ENCODE measurements around the gene FBXL17.
A peak's percentile ranks its signal among the peaks of the same experiment; 100 is the strongest.
"Not testable (repeated sequence)": the region's sequence is repeated elsewhere in the genome, so short reads cannot be mapped to it uniquely, and the experiment has no call there.

FBXL17 gene

GRCh38 chr5:108381954-108382783, at the start of gene FBXL17:
TSS of gene FBXL17 (minus strand) at chr5:108382098.
- peak; percentile 92 for DNase-seq

DNA sequence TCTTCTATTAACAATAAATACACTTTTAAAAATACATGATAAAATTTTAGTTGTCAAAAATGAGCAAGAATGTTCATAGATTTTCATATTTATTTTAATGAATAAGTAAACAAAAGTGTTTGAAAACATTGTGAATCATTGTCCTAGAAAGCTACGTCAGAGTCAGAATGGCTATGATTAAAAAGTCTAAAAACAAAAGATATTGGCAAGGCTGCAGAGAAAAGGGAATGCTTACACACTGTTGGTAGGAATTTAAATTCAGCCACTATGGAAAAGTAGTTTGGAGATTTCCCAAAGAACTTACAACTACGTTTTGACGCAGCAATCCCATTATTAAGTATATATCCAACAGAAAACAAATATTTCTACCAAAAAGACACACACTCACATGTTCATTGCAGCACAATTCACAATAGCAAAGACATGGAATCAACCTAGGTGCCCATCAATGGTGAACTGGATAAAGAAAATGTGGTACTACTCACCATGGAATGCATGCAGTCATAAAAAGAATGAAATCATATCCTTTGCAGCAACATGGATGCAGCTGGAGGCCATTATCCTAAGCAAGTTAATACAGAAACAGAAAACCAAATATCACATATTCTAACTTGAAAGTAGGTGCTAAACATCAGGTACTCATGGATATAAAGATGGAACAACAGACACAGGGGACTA, 49.2 kb upstream of the FBXL17 start:
- DNase-seq, result no peak

DNA sequence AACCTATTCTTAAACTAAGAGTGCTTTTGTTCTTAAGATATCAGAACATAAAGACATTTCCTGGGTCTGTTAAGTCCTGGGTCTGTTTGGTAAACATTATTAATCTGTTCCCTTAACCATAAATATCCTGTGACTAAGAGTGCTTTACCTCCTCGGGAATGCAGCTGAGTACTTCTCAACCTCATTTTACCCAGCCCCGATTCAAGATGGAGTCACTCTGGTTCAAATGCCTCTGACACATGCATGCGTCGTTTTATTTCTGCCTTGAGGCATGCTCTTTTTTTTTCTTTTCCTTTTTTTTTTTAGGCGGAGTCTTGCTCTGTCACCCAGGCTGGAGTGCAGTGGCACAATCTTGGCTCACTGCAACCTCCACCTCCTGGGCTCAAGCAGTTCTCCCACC, 39.8 kb upstream of the FBXL17 start:
- DNase-seq, result no peak

DNA sequence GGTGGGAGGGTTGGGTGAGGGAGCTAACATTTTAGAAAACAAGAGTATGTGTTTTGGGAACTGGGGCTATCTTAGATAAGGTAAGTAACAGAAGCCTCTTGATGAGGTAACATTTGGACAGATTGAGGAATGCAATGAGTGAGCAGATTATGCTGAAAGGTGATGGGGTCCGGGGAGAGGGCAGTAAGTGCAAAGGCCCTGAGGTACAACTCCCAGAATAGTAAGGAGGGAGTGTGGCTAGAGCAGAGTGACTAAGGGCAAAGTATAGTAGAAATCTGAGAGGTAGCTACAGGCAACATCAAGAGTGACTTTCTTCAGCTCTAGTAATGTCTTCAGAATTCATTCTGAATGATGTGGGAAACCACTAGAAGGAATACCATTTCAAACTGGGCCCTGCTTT, 38.9 kb upstream of the FBXL17 start:
- DNase-seq, result no peak

DNA sequence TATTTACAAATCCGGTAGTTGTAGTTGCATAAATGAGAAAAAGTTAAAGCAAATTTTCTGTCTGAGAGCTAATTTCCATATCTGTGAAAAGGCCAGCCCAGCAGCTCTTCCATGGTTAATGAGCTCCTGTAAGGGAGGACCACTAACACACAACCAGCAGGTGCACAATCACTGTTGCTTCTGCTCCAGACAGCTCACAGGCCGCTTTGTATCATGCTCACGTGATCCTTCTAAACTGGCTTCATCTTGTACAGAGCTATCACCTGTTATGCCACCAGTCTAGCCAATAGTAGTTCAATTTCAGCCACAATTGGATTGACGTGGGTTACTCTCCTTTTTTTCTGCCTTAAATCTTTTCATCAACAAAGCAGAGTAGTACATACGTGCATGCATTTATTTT, 38.3 kb upstream of the FBXL17 start:
- DNase-seq, result no peak

- no peak for DNase-seq
Measured at GRCh38 chr5:108418197-108418596, 36.3 kb upstream of the FBXL17 start.

DNA sequence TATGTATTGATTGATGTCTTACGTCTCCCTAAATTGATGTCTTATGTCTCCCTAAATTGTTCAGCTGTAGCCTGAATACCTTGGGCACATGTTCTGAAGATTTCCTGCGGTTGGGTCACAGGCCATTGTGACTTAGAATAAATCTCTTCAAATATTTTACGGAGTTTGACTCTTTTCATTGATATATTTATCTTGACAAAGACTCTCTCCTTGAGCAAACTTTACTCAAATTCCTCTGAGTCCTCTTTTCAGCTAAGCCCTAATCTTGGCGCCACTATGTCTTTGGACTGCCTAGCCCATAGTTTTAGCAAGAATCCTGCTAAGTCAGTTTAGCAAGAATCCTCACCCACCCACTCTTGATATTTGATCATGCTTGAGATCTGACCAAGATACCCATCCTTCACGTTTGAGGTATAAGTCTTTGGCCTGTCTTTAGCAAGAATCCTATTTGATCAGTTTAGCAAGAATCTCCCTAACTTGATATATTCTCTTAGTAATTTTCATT, 35.3 kb upstream of the FBXL17 start:
- DNase-seq, result no peak

- DNase-seq, result no peak
Measured at GRCh38 chr5:108415726-108416125, 33.8 kb upstream of the FBXL17 start.

GRCh38 chr5:108409786-108410185, 27.9 kb upstream of the FBXL17 start:
- DNase-seq, result no peak

GRCh38 chr5:108405201-108405600, 23.3 kb upstream of the FBXL17 start:
- not testable (repeated sequence) for DNase-seq

GRCh38 chr5:108398964-108399363, 17.1 kb upstream of the FBXL17 start:
- no peak for DNase-seq

- DNase-seq, result not testable (repeated sequence)
Measured at GRCh38 chr5:108396837-108397236, 14.9 kb upstream of the FBXL17 start.

- DNase-seq, result no peak
Measured at GRCh38 chr5:108387758-108388157, 5.9 kb upstream of the FBXL17 start.

DNA sequence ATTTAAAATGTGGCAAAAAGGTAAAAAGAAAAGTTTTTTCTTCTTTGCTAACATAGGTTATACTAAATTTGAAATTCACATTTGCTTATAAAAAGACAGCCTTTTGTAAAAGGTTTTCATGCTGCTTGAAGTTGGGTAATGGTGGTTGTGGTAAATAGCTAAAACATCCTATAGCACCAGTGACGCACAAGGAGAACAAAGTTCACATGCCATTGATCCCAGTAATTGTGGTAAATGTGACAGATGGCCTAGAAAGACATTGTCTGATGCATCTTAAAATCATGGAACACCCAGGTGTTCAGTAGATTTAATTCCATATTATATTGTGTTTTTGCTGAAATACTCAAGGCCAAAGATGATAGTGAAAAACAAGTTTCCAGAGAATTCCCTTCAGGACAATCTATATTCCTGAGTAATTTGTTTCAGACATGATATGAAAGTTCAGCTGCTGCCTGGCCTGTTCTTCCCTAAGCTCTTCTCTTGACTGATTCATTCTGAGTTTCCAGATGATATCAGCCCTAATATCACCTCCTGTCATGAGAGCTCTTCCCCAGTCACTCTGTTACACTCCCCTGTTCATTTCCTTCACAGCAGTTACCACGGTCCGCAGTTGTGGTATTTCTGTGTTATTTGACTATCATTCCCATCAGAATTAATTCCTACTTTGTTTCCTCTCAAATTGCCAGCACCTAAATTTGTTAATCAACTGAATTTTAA, 4.6 kb upstream of the FBXL17 start:
- no peak for DNase-seq

DNA sequence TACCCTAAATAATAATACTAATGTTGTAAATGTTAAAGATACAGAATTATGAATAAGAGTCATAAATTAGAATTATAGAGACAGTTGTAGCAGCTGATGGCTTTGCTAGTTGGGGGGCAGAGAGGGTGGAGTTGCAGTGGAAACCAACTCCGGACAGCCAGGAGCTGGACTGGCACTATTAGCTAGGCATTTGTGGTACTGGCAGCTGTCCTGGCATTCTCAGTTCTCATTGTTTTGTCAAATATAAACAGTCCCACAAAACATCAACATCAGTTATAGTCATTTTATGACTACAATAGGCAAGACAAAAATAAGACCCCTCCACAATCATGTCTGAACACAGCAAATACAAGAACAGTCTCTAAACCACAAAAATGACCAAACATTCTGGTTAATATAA, 2.8 kb upstream of the FBXL17 start:
- DNase-seq, result no peak

DNA sequence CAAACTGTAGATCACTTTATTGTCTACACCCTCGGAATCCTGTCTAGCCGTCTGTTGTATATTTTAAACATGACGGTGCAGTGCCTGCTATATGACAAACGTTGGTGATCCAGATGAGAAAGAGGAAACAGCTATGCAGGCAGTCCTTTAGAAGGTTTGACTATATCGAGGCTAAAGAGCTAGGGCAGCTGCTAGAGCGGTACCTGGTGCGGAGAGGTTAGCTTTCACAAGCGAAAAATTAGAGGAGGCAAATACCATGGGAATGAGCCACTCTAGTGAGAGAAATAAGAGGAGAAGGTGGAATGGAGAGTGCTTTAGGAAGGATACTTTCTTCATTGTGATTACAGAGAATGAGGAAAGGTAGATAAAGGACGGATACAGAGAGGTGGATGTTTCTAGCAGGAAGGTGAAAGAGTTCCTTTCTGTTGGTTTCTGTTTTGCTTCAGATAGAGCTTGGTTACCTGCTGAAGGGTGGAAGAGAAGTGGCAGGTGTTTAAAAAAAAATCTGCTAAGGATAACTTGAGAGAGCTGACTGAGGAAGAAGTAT, 959 bp upstream of the FBXL17 start:
- peak; percentile 31 for DNase-seq

GRCh38 chr5:108381350-108381953, 446 bp downstream of the FBXL17 start:
- DNase-seq, result peak; percentile 50

DNA sequence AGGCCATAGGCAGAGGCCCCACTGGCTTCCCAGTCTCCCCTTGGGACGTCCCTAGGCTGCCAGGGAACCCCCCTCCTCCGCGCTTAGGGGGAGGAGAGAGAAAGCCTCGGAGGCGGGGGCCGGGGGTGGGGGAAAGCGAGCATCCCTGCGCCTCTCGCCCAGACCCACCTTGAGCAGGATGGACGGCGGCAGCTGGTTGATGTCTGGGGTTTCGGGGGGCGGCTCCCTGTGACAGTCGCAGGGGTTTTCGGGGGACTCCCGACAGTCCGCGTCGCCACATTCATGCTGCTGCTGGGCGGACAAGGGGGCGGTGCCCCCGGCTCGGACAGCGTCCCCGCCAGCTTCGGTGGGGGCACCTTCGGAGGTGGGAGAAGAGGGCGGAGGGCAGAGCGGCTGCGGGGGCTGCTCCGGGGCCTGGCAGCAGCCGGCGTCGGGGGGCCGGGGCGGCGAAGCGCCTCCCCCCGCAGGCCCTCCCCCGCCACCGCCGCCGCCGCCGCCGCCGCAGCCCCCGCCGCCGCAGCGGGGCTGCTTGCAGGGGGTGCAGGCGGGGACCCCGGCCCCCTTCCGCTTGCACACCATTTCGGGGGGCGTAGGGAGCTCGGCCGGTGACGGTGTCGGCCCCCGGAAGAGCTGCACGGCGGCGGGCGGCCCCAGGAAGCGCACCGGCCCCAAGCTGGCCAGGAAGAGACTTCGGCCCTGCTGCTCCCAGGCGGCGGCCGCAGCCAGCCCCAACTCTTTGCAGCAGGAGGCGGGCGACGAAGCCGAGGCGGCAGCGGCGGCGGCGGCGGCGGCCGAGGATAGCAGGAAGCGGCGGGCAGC, 1.2 kb downstream of the FBXL17 start:
- DNase-seq, result peak; percentile 6

GRCh38 chr5:108379722-108380530, 2.0 kb downstream of the FBXL17 start:
- no peak for DNase-seq

DNA sequence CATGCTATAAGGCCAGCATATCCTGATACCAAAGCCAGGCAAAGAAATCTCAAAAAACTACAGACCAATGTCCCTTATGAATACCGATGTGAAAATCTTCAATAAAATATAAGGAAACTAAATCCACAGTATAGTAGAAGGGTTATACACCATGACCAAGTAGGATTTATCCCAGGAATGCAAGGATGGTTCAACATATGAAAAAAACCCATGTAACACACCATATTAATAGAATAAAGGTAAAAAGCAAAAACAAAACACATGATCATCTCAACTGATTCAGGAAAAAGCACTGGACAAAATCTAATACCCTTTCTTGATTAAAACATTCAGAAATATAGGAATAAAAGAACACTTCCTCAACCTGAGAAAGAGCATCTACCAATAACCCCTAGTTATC, 6.1 kb downstream of the FBXL17 start:
- no peak for DNase-seq

- no peak for DNase-seq
Measured at GRCh38 chr5:108373426-108373825, 8.5 kb downstream of the FBXL17 start.
